ENCODE data around the gene RYR1. TPM values are rescaled to one million over a fixed set of nuclear protein-coding genes. Genes with fewer than 3 reads are reported as not detected.
"Not testable (repeated sequence)": the region's sequence is repeated elsewhere in the genome, so short reads cannot be mapped to it uniquely, and the experiment has no call there.

RYR1 gene
- total RNA-seq, 8 experiments from 2014 or later, result 1.4 to 4.7 (median 1.8) TPM

DNA sequence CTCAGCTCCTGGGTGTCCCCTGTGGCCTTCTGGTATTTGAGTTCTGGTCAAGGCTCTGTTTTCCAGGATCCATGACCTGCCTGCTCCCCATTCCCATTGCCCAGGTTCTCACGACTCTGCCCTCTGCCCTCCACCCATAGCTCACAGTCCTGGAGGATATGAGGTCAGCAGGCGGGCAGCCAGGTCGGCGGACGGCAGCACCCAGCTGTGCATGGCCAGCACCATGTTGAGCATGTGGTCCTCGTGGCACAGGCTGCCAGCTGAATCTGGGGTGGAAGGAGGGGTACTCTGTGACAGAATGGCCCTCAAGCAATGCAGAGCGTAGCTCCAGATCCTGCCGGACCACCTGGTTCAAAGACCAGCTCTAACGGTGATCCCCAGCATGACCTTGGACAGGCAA is 12.6 kb upstream of the RYR1 start:
- H3K4me1 ChIP-seq (replicated peaks in 1 of 2), result peaks cover 7 to 14% of the 10 kb centered on the region in 2 donors
- no peak overlapping the region for H3K27ac ChIP-seq
- 82 to 100% methylated on average over 1 to 2 of the region's 9 CpGs; no CpG with 5 or more reads in 8 of the 10 experiments for WGBS, 10 experiments
- no peak for ATAC-seq (replicated peaks in 6 of 8)
- in situ Hi-C loops (cut with MboI; ENCODE audit: low pct_unique_long_range_greater_than_20kb in 2 of 9, low sequenced_read_pairs in 9 of 9, unreplicated experiment in 9 of 9), result loop anchor here in 6 of 9 experiments (25.0 kb wide), 3 partner anchors 216 to 516 kb away; partner anchors contain the start of genes CCER2 (in 3 of the 6), ACTN4 (in 2 of the 6), MRPS12 (in 1 of the 6) and SARS2 (in 1 of the 6)
- H3K4me3 ChIP-seq, result no peak overlapping the region

GRCh38 chr19:38421856-38422255 is 11.6 kb upstream of the RYR1 start:
- WGBS, 10 experiments, result 56 to 87% (median 80%) methylated on average over 1 to 13 of the region's 14 CpGs; no CpG with 5 or more reads in 3 of the 10 experiments
- Histone ChIP-seq H3K4me3 (no peak overlapping the region), H3K4me1 (replicated peaks in 1 of 2) (peaks cover 11 to 17% of the 10 kb centered on the region in 2 donors), H3K27ac (no peak overlapping the region)
- in situ Hi-C loops (cut with MboI; ENCODE audit: low pct_unique_long_range_greater_than_20kb in 2 of 9, low sequenced_read_pairs in 9 of 9, unreplicated experiment in 9 of 9), result loop anchor here in 6 of 9 experiments (25.0 kb wide), 3 partner anchors 215 to 515 kb away; partner anchors contain the start of genes CCER2 (in 3 of the 6), ACTN4 (in 2 of the 6), MRPS12 (in 1 of the 6) and SARS2 (in 1 of the 6)
- ATAC-seq (replicated peaks in 6 of 8), result no peak

DNA sequence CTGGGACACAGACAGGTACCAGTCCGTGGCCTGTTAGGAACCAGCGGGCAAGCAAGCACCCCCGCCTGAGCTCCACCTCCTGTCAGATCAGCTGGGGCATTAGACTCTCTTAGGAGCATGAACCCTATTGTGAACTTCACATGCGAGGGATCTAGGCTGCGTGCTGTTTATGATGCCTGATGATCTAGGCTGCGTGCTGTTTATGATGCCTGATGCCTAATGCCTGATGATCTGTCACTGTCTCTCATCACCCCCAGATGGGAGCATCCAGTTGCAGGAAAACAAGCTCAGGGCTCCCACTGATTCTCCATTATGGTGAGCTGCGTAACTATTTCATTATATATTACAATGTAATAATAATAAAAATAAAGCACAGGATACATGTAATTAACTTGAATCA is 11.1 kb upstream of the RYR1 start:
- 40 to 100% (median 71%) methylated on average over 1 to 5 of the region's 7 CpGs; no CpG with 5 or more reads in 2 of the 10 experiments for WGBS, 10 experiments
- peak in 1 of 8 experiments; percentile 10 for ATAC-seq (replicated peaks in 6 of 8)
- H3K4me3 ChIP-seq, result no peak overlapping the region
- in situ Hi-C loops (cut with MboI; ENCODE audit: low pct_unique_long_range_greater_than_20kb in 2 of 9, low sequenced_read_pairs in 9 of 9, unreplicated experiment in 9 of 9), result loop anchor here in 6 of 9 experiments (25.0 kb wide), 3 partner anchors 215 to 515 kb away; partner anchors contain the start of genes CCER2 (in 3 of the 6), ACTN4 (in 2 of the 6), MRPS12 (in 1 of the 6) and SARS2 (in 1 of the 6)
- H3K27ac ChIP-seq, result no peak overlapping the region
- peaks cover 11 to 17% of the 10 kb centered on the region in 2 donors for H3K4me1 ChIP-seq (replicated peaks in 1 of 2)

DNA sequence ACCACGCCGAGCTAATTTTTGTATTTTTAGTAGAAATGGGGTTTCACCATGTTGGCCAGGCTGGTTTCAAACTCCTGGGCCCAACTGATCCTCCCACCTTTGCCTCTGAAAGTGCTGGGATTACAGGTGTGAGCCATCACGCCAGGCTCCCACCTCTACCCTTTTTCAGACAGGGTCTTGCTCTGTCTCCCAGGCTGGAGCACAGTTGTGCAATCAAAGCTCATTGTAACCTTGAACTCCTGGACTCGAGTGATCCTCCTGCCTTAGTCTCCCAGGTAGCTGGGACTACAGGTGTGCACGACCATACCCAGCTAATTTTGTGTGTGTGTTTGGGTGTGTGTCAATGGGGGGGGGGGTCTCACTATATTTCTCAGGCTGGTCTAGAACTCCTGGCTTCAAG is 9.2 kb upstream of the RYR1 start:
- ATAC-seq (replicated peaks in 6 of 8), result no peak
- H3K4me1 ChIP-seq (replicated peaks in 1 of 2), result peaks cover 5 to 8% of the 10 kb centered on the region in 2 donors
- in situ Hi-C loops (cut with MboI; ENCODE audit: low pct_unique_long_range_greater_than_20kb in 2 of 9, low sequenced_read_pairs in 9 of 9, unreplicated experiment in 9 of 9), result loop anchor here in 6 of 9 experiments (25.0 kb wide), 3 partner anchors 213 to 513 kb away; partner anchors contain the start of genes CCER2 (in 3 of the 6), ACTN4 (in 2 of the 6), MRPS12 (in 1 of the 6) and SARS2 (in 1 of the 6)
- 0 to 82% (median 39%) methylated on average over 1 to 2 of the region's 5 CpGs; no CpG with 5 or more reads in 6 of the 10 experiments for WGBS, 10 experiments
- no peak overlapping the region for H3K27ac ChIP-seq
- no peak overlapping the region for H3K4me3 ChIP-seq

GRCh38 chr19:38425222-38425809 is 8.2 kb upstream of the RYR1 start:
- 15 to 100% (median 95%) methylated on average over 1 to 4 of the region's 7 CpGs; no CpG with 5 or more reads in 4 of the 10 experiments for WGBS, 10 experiments
- H3K4me3 ChIP-seq, result no peak overlapping the region
- peaks cover 5 to 8% of the 10 kb centered on the region in 2 donors for H3K4me1 ChIP-seq (replicated peaks in 1 of 2)
- in situ Hi-C loops (cut with MboI; ENCODE audit: low pct_unique_long_range_greater_than_20kb in 2 of 9, low sequenced_read_pairs in 9 of 9, unreplicated experiment in 9 of 9), result no loop called here
- no peak overlapping the region for H3K27ac ChIP-seq
- peak in 1 of 8 experiments; percentile 24 for ATAC-seq (replicated peaks in 6 of 8)

DNA sequence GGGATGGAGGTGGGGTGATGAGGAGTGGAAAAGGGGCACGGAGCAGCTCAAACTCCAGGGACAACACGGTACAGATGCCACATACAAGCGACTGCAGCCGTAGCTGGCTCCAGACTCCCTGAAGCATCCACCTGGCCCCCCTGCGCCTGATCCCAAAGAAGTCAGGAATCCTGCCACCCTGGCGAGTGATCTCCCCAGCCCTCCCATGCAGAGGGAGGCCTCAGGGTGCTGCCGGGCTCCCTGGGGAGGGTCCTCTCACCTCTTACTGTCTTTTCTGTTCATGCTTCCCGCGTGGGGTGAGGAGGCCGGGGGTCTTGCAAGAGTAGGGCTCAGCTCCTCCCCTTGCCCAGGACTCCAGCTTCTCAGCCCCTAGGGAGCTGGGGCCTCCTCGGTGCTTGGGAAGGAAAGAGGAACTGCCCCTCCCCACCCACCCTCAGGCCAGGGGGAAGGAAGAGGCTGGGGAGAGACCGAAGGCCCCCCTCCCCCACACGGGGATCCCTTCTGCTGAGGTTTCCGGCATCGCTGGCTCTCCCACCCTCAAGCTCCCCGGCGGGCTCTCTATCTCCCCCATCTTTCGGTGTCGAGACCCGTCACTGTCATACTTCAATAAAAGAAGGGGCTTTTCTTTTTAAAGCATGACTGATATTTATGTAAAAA is 7.6 kb upstream of the RYR1 start, which contains the start of gene RASGRP4:
Gene RASGRP4, minus strand, starts transcription at position 410 of the 657 bp plus-strand sequence. Its CDS starts 128 bp downstream, at position 282.
- Histone ChIP-seq H3K4me1 (replicated peaks in 1 of 2) (peaks cover 5 to 8% of the 10 kb centered on the region in 2 donors), H3K27ac (no peak within 1 kb of the TSS), H3K4me3 (no peak within 1 kb of the TSS)
- WGBS, 10 experiments, result 20 to 76% (median 44%) methylated on average over 1 to 6 of the region's 20 CpGs; no CpG with 5 or more reads in 4 of the 10 experiments
- in situ Hi-C loops (cut with MboI; ENCODE audit: low pct_unique_long_range_greater_than_20kb in 2 of 9, low sequenced_read_pairs in 9 of 9, unreplicated experiment in 9 of 9), result no loop called here
- peak in 5 of 8 experiments; percentile 10 to 44 (median 14) for ATAC-seq (replicated peaks in 6 of 8)

DNA sequence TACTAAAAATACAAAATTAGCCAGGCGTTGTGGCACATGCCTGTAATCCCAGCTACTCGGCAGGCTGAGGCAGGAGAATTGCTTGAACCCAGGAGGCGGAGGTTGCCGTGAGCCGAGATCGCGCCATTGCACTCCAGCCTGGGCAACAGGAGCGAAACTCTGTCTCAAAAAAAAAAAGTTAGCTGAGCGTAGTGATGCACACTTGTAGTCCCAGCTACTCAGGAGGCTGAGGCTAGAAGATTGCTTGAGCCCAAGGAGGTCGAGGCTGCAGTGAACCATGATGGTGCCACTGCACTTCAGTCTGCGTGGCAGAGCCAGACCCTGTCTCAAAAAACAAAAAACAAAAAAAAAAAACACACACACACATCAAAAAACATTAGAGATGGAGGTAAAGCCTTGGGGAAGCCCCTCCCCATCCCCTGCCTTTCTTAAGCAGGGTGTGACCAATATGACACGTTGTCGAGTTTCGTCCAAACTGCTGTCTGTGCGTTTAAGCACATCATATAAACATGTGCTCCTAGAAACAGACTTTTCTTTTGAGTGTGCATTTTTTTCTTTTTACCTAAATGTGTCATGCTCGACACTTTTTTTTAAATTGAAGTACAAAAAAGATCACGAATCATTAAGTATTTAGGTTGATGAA is 6.3 kb upstream of the RYR1 start:
- H3K4me1 ChIP-seq (replicated peaks in 1 of 2); ATAC-seq (replicated peaks in 6 of 8); H3K27ac ChIP-seq; in situ Hi-C loops (cut with MboI; ENCODE audit: low pct_unique_long_range_greater_than_20kb in 2 of 9, low sequenced_read_pairs in 9 of 9, unreplicated experiment in 9 of 9); H3K4me3 ChIP-seq: not testable (repeated sequence)
- WGBS, 10 experiments, result 0 to 89% (median 80%) methylated on average over 1 to 8 of the region's 17 CpGs; no CpG with 5 or more reads in 1 of the 10 experiments

GRCh38 chr19:38429055-38429810 is 4.3 kb upstream of the RYR1 start:
- no peak overlapping the region for H3K27ac ChIP-seq
- H3K4me1 ChIP-seq (replicated peaks in 1 of 2), result peaks cover 10 to 14% of the 10 kb centered on the region in 2 donors
- ATAC-seq (replicated peaks in 6 of 8), result no peak
- WGBS, 10 experiments, result 25 to 89% (median 59%) methylated on average over 2 to 12 of the region's 14 CpGs
- in situ Hi-C loops (cut with MboI; ENCODE audit: low pct_unique_long_range_greater_than_20kb in 2 of 9, low sequenced_read_pairs in 9 of 9, unreplicated experiment in 9 of 9), result no loop called here
- H3K4me3 ChIP-seq, result no peak overlapping the region

DNA sequence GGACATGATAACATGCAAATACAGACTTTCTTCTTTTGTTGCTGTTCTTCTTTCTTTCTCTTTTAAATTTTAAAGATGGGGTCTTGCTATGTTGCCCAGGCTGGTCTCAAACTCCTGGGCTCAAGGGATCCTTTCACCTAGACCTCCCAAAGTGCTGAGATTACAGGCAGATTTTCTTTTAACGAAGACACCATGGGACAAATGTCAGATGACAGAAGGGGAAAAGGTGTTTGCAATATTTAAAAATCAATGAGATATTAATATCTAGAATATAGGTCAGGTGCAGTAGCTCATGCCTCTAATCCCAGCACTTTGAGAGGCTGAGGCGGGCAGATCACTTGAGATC is 3.7 kb upstream of the RYR1 start:
- 20 to 100% (median 79%) methylated on average over 1 to 2 of the region's 2 CpGs; no CpG with 5 or more reads in 2 of the 10 experiments for WGBS, 10 experiments
- no peak overlapping the region for H3K4me3 ChIP-seq
- peaks cover 16 to 17% of the 10 kb centered on the region in 2 donors for H3K4me1 ChIP-seq (replicated peaks in 1 of 2)
- ATAC-seq (replicated peaks in 6 of 8), result no peak
- H3K27ac ChIP-seq, result no peak overlapping the region
- in situ Hi-C loops (cut with MboI; ENCODE audit: low pct_unique_long_range_greater_than_20kb in 2 of 9, low sequenced_read_pairs in 9 of 9, unreplicated experiment in 9 of 9), result no loop called here

GRCh38 chr19:38430931-38431330 is 2.6 kb upstream of the RYR1 start:
- Histone ChIP-seq H3K27ac (no peak overlapping the region), H3K4me3 (no peak overlapping the region), H3K4me1 (replicated peaks in 1 of 2) (peaks cover 18 to 19% of the 10 kb centered on the region in 2 donors)
- no peak for ATAC-seq (replicated peaks in 6 of 8)
- 47 to 100% (median 96%) methylated on average over 1 to 6 of the region's 7 CpGs for WGBS, 10 experiments
- in situ Hi-C loops (cut with MboI; ENCODE audit: low pct_unique_long_range_greater_than_20kb in 2 of 9, low sequenced_read_pairs in 9 of 9, unreplicated experiment in 9 of 9), result no loop called here

DNA sequence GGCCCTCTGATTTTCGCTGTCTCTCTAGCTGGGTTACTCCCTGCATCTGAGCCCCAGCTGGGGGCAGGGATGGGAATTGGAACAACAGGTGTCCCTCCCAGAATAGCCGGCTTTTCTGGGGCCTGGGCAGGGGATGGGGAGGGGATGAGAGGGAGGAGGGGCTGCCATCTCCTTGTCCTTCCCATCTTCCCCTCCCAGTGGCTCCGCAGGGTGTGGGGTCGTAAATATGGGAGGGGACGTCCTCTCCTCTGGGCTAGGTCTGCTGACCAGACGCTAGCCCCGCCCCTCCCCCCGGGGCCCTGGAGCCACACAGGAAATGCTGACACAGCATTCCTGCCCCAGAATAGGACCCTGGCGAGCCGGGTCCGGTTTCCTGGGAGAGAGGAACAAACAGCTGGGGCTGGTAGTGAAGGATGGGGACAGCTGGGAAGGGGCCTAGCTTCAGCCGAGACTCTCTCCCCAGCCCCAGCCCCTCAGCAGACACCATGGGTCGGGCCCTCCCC is 1.1 kb downstream of the RYR1 start:
- Histone ChIP-seq H3K4me3 (peak overlapping the region in 3 of 5 donors; percentile 11 to 31 (median 19)), H3K4me1 (replicated peaks in 1 of 2) (peaks cover 14 to 16% of the 10 kb centered on the region in 2 donors), H3K27ac (peak overlapping the region in 1 of 2 donors; percentile 59)
- peak; percentile 21 to 92 (median 87) for ATAC-seq (replicated peaks in 6 of 8)
- in situ Hi-C loops (cut with MboI; ENCODE audit: low pct_unique_long_range_greater_than_20kb in 2 of 9, low sequenced_read_pairs in 9 of 9, unreplicated experiment in 9 of 9), result no loop called here
- 0 to 20% (median 0%) methylated on average over 1 to 6 of the region's 13 CpGs; no CpG with 5 or more reads in 5 of the 10 experiments for WGBS, 10 experiments

DNA sequence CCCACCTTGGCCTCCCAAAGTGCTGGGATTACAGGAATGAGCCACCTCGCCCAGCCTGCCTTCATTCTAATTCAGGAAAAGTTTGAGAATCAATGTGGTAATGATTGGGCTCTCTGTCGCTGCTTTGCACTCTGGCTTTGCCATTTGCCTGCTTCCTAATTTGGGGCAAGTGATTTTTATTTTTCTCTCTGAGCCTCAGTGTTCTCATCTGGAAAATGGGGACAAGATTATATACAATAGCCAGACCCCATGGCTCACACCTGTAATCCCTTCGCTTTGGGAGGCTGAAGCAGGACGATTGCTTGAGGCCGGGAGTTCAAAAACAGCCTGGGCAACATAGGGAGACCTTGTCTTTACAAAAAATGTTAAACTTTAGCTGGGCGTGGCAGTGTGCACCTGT is 3.8 kb downstream of the RYR1 start:
- H3K4me1 ChIP-seq (replicated peaks in 1 of 2), result peaks cover 16 to 18% of the 10 kb centered on the region in 2 donors
- in situ Hi-C loops (cut with MboI; ENCODE audit: low pct_unique_long_range_greater_than_20kb in 2 of 9, low sequenced_read_pairs in 9 of 9, unreplicated experiment in 9 of 9), result no loop called here
- no peak overlapping the region for H3K27ac ChIP-seq
- H3K4me3 ChIP-seq, result no peak overlapping the region
- WGBS, 10 experiments, result 17 to 100% (median 86%) methylated on average over 1 to 5 of the region's 6 CpGs; no CpG with 5 or more reads in 2 of the 10 experiments
- ATAC-seq (replicated peaks in 6 of 8), result no peak

Measured in motor neuron (in vitro differentiated cells).